ENCODE measurements around the gene DRD3. TPM values are rescaled to one million over a fixed set of nuclear protein-coding genes. Genes with fewer than 3 reads are reported as not detected.

DRD3 gene
- total RNA-seq, 1 experiment from 2014 or later: 0.17 TPM

GRCh38 chr3:114205541-114205940, 26.7 kb upstream of the DRD3 start:
- Mint-ChIP-seq H3K27me3 (ENCODE audit: low read depth) (peaks cover under 1% of the 10 kb centered on the region; the same call in 1 of the 2 replicates), H3K9me3 (peaks cover 13% of the 10 kb centered on the region), H3K4me1 (peaks cover 6% of the 10 kb centered on the region), H3K36me3 (no peaks in the 10 kb centered on the region), H3K27ac (no peak overlapping the region), H3K4me3 (no peak overlapping the region)
- POLR2A ChIA-PET: no interaction called here
- no peak for ATAC-seq
- TF ChIP-seq ZNF281 (CRISPR knock-in tag; IDR thresholded peaks at IDR 0.05) (no peak), ZBTB43 (CRISPR knock-in tag; IDR thresholded peaks at IDR 0.05) (no peak), USF2 (CRISPR knock-in tag; IDR thresholded peaks at IDR 0.05) (no peak), GTF2I (CRISPR knock-in tag; conservative IDR thresholded peaks at IDR 0.05) (no peak), E2F4 (CRISPR knock-in tag; IDR thresholded peaks at IDR 0.05; ENCODE audit: borderline replicate concordance, low read depth) (no peak), ETV6 (CRISPR knock-in tag; IDR thresholded peaks at IDR 0.05) (no peak)
- DNase-seq (ENCODE audit: low spot score): no peak
- CTCF ChIA-PET: interaction anchor here (1.2 kb wide), 2 partner anchors 8 to 213 kb away, joined by 3 to 5 read pairs; no protein-coding TSS in a partner anchor

- H3K36me3 Mint-ChIP-seq: no peaks in the 10 kb centered on the region
- peaks cover 7% of the 10 kb centered on the region for H3K4me1 Mint-ChIP-seq
- ChIA-PET POLR2A (no interaction called here), CTCF (no interaction called here)
- ATAC-seq: no peak
- no peak overlapping the region for H3K27ac Mint-ChIP-seq
- H3K4me3 Mint-ChIP-seq: no peak overlapping the region
- H3K9me3 Mint-ChIP-seq: no peaks in the 10 kb centered on the region
- TF ChIP-seq ESRRA (CRISPR knock-in tag; IDR thresholded peaks at IDR 0.05; ENCODE audit: borderline replicate concordance): no peak
- TF ChIP-seq ZBTB43 (CRISPR knock-in tag; IDR thresholded peaks at IDR 0.05): no peak
- TF ChIP-seq ATF3 (CRISPR knock-in tag; conservative IDR thresholded peaks at IDR 0.05): no peak
- no peak for TF ChIP-seq NR3C1 (CRISPR knock-in tag; conservative IDR thresholded peaks at IDR 0.05; ENCODE audit: low read depth)
- TF ChIP-seq ERG (CRISPR knock-in tag; IDR thresholded peaks at IDR 0.05): no peak
- no peak for TF ChIP-seq E2F5 (CRISPR knock-in tag; IDR thresholded peaks at IDR 0.05)
- TF ChIP-seq PREB (CRISPR knock-in tag; IDR thresholded peaks at IDR 0.05; ENCODE audit: borderline replicate concordance): no peak
- no peak for TF ChIP-seq ZNF138 (CRISPR knock-in tag; conservative IDR thresholded peaks at IDR 0.05)
- TF ChIP-seq ZNF512 (CRISPR knock-in tag; IDR thresholded peaks at IDR 0.05; ENCODE audit: borderline replicate concordance): no peak
- TF ChIP-seq RORB (CRISPR knock-in tag; IDR thresholded peaks at IDR 0.05): no peak
- TF ChIP-seq NFE2L1 (CRISPR knock-in tag; IDR thresholded peaks at IDR 0.05): no peak
- TF ChIP-seq SP1 (CRISPR knock-in tag; conservative IDR thresholded peaks at IDR 0.05): no peak
- H3K27me3 Mint-ChIP-seq (ENCODE audit: low read depth): no peaks in the 10 kb centered on the region
- no peak for DNase-seq (ENCODE audit: low spot score)
Observed at GRCh38 chr3:114194750-114195149, 15.9 kb upstream of the DRD3 start.
